Measurements from ENCODE around the gene KDELR3. TPM values are rescaled to one million over a fixed set of nuclear protein-coding genes. Genes with fewer than 3 reads are reported as not detected.

Gene KDELR3
- total RNA-seq, 1 experiment from 2014 or later, result 33.1 TPM

DNA sequence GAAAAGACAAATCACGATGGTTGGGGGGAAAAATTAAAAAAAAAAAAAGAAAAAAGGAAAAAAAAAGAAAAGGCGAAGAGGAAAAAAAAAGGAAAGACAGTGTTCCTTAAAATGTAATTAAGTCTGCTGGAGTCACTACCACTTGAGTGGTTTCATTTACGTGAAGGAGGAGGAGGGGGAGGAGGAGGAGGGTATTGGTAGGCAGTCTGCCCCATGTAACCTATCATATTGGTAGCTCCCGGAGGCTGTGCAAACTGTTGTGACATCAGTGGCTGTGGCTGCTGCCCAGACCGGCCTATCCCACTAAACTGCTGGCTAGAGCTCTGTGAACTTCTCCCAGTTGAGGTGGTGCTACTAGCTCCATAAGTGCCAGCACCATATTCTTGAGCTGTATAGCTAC is 17.9 kb downstream of the KDELR3 start:
- ATAC-seq (peak; percentile 31; the same call in 1 of the 2 replicates), DNase-seq (ENCODE audit: low read depth, low spot score) (no peak)
- H3K4me2 ChIP-seq (ENCODE audit: low read length), result no peak overlapping the region
- H3K79me2 ChIP-seq (ENCODE audit: insufficient read depth, low read length), result peaks cover 31% of the 10 kb centered on the region
- H3K9me2 ChIP-seq (ENCODE audit: insufficient read depth), result no peaks in the 10 kb centered on the region
- POLR2A ChIA-PET, result interaction anchor here (0.6 kb wide), 1 partner anchor 32 kb away, joined by 4 read pairs; no protein-coding TSS in a partner anchor
- TF ChIP-seq SIN3A (IDR thresholded peaks at IDR 0.05; ENCODE audit: low read depth) (no peak), JUND (IDR thresholded peaks at IDR 0.05) (no peak), ZFX (IDR thresholded peaks at IDR 0.05) (no peak), POLR2AphosphoS5 (IDR thresholded peaks at IDR 0.05; ENCODE audit: low read depth, low read length) (0 out of 2 replicates have a peak, but pooled peaks have one; percentile 28)
- TF ChIP-seq, protein P1, sequence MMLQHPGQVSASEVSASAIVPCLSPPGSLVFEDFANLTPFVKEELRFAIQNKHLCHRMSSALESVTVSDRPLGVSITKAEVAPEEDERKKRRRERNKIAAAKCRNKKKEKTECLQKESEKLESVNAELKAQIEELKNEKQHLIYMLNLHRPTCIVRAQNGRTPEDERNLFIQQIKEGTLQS (IDR thresholded peaks at IDR 0.05), result no peak
- TF ChIP-seq, protein P2, sequence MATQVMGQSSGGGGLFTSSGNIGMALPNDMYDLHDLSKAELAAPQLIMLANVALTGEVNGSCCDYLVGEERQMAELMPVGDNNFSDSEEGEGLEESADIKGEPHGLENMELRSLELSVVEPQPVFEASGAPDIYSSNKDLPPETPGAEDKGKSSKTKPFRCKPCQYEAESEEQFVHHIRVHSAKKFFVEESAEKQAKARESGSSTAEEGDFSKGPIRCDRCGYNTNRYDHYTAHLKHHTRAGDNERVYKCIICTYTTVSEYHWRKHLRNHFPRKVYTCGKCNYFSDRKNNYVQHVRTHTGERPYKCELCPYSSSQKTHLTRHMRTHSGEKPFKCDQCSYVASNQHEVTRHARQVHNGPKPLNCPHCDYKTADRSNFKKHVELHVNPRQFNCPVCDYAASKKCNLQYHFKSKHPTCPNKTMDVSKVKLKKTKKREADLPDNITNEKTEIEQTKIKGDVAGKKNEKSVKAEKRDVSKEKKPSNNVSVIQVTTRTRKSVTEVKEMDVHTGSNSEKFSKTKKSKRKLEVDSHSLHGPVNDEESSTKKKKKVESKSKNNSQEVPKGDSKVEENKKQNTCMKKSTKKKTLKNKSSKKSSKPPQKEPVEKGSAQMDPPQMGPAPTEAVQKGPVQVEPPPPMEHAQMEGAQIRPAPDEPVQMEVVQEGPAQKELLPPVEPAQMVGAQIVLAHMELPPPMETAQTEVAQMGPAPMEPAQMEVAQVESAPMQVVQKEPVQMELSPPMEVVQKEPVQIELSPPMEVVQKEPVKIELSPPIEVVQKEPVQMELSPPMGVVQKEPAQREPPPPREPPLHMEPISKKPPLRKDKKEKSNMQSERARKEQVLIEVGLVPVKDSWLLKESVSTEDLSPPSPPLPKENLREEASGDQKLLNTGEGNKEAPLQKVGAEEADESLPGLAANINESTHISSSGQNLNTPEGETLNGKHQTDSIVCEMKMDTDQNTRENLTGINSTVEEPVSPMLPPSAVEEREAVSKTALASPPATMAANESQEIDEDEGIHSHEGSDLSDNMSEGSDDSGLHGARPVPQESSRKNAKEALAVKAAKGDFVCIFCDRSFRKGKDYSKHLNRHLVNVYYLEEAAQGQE (IDR thresholded peaks at IDR 0.05; ENCODE audit: low read depth), result no peak
- no peaks in the 10 kb centered on the region for H3K27me3 ChIP-seq (ENCODE audit: insufficient read depth, low read length)
- peaks cover 68 to 88% of the 10 kb centered on the region in 2 experiments for H3K36me3 ChIP-seq (ENCODE audit: control insufficient read depth in 1 of 2, insufficient read depth in 2 of 2, low read length in 2 of 2)
- H3K4me1 ChIP-seq (ENCODE audit: control insufficient read depth in 1 of 2, insufficient read depth in 2 of 2, low read length in 2 of 2), result no peaks in the 10 kb centered on the region; a peak in 1 of 4 replicates
- intact Hi-C loops (cut with micrococcal nuclease), result no loop called here
- no peak overlapping the region for H3K4me3 ChIP-seq (replicated peaks in 1 of 2; ENCODE audit: low read depth in 1 of 2, low read length in 2 of 2)
- BruUV-seq (replicated peaks), result no TSS peak
- peaks cover 7% of the 10 kb centered on the region; the same call in 1 of the 2 replicates for H4K20me1 ChIP-seq (ENCODE audit: insufficient read depth)
- CTCF ChIA-PET, result no interaction called here
- no peak overlapping the region for H3K27ac ChIP-seq (ENCODE audit: low read depth, low read length)
- no peak overlapping the region for H2AFZ ChIP-seq (ENCODE audit: low read depth, low read length, poor library complexity, severe bottlenecking)
- RAD21 ChIA-PET (ENCODE audit: low non-redundant PET in 1 of 2, low total read pairs in 2 of 2, uncharacterized antibody in 2 of 2, unreplicated experiment in 2 of 2), result no interaction called here
- no peak overlapping the region for H3K9ac ChIP-seq (ENCODE audit: low read length)
- H3K9me3 ChIP-seq (ENCODE audit: control insufficient read depth in 1 of 2, insufficient read depth in 1 of 2, low read depth in 1 of 2, low read length in 2 of 2), result no peaks in the 10 kb centered on the region

DNA sequence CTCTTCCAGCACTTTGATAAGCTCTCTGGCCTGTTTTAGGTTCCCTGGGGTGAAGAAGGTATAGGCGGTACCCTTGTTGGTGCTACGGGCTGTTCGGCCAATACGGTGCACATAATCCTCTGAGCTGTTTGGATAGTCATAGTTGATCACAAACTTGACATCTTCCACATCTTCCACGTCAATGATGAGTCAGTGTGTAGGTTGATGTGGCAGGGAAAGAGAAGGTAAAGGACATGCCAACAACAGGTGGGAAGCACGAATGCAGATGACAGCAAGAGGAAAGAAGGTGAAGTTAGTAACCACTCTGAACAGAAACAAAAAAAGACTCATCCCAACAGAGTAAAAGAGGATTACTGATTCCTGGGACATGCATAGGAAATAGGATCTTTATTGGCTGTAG is 20.1 kb downstream of the KDELR3 start:
- Histone ChIP-seq H3K4me1 (ENCODE audit: control insufficient read depth in 1 of 2, insufficient read depth in 2 of 2, low read length in 2 of 2) (no peaks in the 10 kb centered on the region; a peak in 1 of 4 replicates), H3K36me3 (ENCODE audit: control insufficient read depth in 1 of 2, insufficient read depth in 2 of 2, low read length in 2 of 2) (peaks cover 85 to 86% of the 10 kb centered on the region in 2 experiments), H3K4me2 (ENCODE audit: low read length) (no peak overlapping the region), H4K20me1 (ENCODE audit: insufficient read depth) (peaks cover 15% of the 10 kb centered on the region; the same call in 1 of the 2 replicates), H2AFZ (ENCODE audit: low read depth, low read length, poor library complexity, severe bottlenecking) (no peak overlapping the region), H3K27me3 (ENCODE audit: insufficient read depth, low read length) (no peaks in the 10 kb centered on the region), H3K9ac (ENCODE audit: low read length) (no peak overlapping the region), H3K4me3 (replicated peaks in 1 of 2; ENCODE audit: low read depth in 1 of 2, low read length in 2 of 2) (no peak overlapping the region), H3K9me2 (ENCODE audit: insufficient read depth) (no peaks in the 10 kb centered on the region), H3K27ac (ENCODE audit: low read depth, low read length) (no peak overlapping the region), H3K9me3 (ENCODE audit: control insufficient read depth in 1 of 2, insufficient read depth in 1 of 2, low read depth in 1 of 2, low read length in 2 of 2) (no peaks in the 10 kb centered on the region), H3K79me2 (ENCODE audit: insufficient read depth, low read length) (peaks cover 50% of the 10 kb centered on the region)
- intact Hi-C loops (cut with micrococcal nuclease), result no loop called here
- no TSS peak for BruUV-seq (replicated peaks)
- TF ChIP-seq, protein P1 (IDR thresholded peaks at IDR 0.05), result no peak
- no peak for TF ChIP-seq FOSL1 (IDR thresholded peaks at IDR 0.05; ENCODE audit: low read depth)
- TF ChIP-seq SP1 (IDR thresholded peaks at IDR 0.05; ENCODE audit: low read depth), result no peak
- TF ChIP-seq CBX3 (IDR thresholded peaks at IDR 0.05; ENCODE audit: low read depth), result no peak
- TF ChIP-seq ZFX (IDR thresholded peaks at IDR 0.05), result no peak
- TF ChIP-seq, protein P3, sequence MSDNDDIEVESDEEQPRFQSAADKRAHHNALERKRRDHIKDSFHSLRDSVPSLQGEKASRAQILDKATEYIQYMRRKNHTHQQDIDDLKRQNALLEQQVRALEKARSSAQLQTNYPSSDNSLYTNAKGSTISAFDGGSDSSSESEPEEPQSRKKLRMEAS (IDR thresholded peaks at IDR 0.05), result no peak
- TF ChIP-seq EZH2 (IDR thresholded peaks at IDR 0.05), result no peak
- no peak for TF ChIP-seq SIN3A (IDR thresholded peaks at IDR 0.05; ENCODE audit: low read depth)
- TF ChIP-seq ZNF274 (IDR thresholded peaks at IDR 0.05; ENCODE audit: low read depth, low read length), result no peak
- DNase-seq (ENCODE audit: low read depth, low spot score) (no peak), ATAC-seq (no peak)
- RAD21 ChIA-PET (ENCODE audit: low non-redundant PET in 1 of 2, low total read pairs in 2 of 2, uncharacterized antibody in 2 of 2, unreplicated experiment in 2 of 2), result no interaction called here
- CTCF ChIA-PET, result no interaction called here
- POLR2A ChIA-PET, result no interaction called here

All from HCT116 (cell line).